ENCODE data around the gene EXD3.

Gene EXD3

GRCh38 chr9:137317718-137318511 lies 105.0 kb downstream of the EXD3 start:
- no peak for DNase-seq (ENCODE audit: low read depth)

DNA sequence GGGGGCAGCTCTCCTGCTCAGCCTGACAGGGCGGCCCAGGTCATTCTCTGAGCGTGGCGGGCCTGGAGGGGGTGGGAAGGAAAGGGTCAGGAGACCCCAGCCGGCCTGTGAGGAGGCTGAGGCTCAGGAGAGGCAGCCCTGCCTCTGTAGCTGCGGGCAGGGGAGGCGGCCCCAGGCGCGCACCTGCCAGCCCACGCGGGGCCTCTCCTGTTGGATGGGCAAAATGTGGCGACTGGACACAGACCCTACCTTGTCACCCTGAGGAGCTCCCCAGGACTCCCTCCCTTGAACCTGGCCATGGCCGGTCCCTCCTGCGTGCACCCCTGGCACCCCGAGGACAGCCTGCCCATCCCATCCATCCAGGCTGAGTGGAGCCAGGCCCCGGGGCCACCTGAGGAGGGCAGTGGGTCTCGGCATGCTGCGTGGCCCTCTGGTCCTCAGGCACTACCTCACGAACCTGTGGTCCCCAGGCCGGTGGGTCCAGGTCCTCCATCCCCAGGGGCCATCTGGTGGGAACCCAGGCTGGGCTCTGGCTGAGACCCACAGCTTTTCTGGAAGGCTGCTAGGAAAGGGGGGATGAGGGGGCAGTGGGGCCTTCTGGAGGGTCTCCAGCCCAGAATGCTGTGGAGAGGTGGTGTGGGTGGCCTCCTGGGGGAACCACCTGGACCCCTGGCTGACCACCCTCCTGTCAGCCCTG lies 105.8 kb downstream of the EXD3 start:
- no peak for DNase-seq (ENCODE audit: low read depth)

DNA sequence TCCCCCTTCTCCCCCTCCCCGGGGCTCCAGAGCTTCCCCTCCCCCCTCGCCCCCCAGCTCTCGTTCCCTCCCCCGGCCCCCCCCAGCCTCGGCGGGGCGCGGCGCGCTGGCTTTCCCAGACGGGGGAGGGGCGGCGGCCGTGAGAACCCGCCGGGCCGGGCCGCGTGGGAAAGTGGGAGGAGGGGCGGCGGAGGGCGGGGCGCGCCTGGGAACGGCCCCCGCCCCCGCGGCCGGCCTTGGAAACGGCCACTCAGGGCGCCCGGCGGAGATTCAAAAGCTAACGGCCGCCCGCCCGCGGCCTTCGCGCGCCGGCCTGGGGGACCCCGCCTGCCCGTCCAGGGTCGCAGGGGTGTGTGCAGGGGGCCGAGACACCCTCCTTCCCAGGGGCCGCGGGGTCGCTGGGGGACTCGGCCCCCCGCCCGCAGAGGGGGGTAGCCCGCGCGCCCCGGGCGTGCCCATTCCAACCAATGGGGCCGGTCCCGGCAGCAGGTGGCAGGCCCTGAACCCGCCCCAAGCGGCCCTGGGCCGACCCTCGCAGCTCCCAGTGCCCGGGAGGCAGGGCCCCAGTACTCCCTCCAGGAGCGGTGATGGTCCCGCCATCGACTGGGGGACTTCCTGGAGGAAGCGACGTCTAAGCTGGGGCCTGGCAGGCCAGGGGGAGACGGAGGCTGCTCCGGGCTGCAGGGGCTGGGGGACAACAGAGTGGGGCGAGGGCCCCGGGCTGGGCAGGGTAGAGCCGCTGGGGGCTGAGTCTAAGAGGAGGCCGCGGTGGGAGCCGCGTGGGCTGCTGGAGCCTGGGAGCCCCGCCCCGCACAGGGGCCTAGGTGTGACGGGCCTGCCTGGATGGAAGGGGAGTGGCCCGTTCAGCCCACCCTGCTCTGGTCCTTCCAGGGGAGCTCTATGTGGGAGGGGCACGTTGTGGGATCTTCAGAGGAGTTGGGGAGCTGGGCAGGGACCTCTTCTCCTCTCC lies 106.7 kb downstream of the EXD3 start:
- DNase-seq (ENCODE audit: low read depth) = no peak

DNA sequence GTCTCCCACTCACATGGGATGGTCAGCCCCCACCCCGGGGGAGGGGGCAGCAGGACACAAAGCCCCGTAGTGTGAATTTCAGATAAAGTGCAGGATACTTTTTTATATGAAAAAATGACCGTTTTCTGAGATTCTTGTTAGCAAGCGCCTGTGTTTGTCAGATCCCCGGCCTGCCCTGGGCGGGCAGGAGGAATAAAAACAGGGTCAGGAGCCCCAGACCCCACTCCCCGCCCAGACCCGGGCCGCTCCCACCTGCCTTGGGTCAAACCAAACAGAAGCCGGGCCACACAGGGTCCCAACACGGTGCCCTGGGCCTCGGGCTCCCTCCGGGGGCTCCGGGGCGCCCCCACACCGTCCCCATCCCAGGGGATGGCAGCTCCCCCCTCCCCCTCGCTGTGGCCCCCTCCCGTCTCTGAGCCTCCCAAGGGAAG lies 107.4 kb downstream of the EXD3 start:
- DNase-seq (ENCODE audit: low read depth) = no peak

GRCh38 chr9:137314561-137315560 lies 108.1 kb downstream of the EXD3 start:
- no peak for DNase-seq (ENCODE audit: low read depth)

- DNase-seq (ENCODE audit: low read depth) = no peak
Observed at GRCh38 chr9:137313956-137314560, 108.9 kb downstream of the EXD3 start.

DNA sequence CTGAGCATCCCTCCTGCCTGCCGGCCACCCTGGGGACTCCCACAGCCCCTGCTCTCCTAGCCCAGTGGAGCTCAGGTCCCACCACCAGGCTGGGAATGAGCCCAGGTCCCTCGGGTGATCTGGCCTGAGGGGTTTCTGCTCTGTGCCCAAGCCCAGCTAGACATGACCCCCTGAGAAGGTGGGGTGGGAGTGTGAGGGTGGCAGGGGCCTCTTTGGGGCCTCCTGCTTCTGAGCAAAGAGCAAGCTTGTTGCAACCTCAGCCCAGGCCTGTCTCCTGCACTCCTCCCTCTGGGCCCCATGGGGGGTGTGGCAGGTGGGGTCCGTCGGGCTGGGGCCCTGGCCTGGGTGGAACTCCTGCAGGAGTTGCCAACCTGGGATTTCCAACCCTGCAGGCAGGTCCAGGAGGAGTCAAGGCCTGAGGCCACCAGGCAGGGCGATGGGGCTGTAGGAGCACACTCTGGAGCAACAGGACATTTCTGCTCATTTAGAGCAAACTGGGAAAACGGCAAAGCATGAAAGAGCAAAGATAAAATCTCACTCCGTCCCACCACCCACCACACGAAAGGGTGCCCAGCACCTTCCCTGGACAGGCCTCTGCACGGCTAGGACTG lies 109.5 kb downstream of the EXD3 start:
- no peak for DNase-seq (ENCODE audit: low read depth)

DNA sequence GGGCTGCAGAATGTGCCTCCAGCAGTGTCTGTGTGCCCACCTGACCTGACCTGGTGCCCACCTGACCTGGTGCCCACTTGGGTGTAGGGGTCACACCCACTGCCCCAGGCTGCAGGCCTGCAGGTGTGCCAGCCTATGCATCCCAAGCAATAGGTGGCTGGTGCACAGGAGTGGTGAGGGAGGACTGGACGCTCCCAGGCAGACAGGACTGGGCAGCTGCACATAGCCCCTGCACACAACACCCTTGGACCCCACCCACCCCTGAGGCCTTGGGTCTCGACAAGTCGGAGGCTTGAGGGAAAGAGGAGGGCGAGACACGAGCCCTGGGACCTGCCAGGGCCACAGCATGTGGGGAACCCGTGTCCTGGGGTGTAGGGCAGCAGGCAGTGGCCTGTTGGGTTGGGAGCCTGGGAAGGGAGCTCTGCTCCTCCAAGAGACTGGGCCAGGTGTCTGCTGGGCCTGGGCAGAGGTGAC lies 110.1 kb downstream of the EXD3 start:
- DNase-seq (ENCODE audit: low read depth) = no peak

DNA sequence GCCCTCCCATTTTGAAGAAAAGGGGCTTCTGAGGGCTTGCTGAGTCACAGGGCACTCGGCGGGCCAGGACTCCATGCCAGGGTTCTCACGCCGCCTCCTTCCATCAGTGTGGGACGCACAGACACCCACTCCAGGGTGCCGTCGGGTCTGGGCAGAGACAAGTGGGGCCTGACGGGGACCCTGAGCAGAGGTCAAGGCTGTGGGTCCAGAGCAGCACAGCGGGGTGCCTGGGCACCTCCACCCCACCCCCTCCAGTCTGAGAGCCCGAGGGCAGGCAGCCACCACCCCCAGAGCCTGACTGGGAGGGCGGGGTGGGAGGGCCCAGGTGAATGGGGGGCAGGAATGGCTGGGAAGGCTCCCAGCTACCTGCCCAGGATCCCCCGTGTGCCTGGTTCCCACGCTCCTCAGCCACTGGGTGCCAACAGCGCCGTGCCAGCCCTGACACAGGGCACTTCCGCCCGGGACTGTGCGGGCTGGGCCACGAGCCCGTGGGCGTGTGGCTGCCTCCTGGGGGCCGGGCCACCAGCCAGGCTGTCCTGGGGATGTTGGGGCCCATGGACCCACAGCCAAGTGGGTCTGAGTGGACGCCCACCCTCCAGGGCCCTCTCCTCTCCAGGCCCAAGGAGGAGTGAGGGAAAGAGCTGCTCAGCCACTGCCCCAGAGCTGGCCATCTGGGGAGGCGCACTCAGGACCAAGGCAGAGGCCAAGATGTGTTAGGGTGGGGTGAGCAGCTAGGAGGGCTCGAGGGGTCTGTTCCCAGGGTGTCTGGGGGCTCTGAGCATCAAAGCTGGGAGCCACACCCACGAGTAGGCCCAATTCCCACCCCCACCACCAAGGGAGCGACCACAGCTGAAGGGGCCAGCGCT lies 110.7 kb downstream of the EXD3 start:
- no peak for DNase-seq (ENCODE audit: low read depth)

DNA sequence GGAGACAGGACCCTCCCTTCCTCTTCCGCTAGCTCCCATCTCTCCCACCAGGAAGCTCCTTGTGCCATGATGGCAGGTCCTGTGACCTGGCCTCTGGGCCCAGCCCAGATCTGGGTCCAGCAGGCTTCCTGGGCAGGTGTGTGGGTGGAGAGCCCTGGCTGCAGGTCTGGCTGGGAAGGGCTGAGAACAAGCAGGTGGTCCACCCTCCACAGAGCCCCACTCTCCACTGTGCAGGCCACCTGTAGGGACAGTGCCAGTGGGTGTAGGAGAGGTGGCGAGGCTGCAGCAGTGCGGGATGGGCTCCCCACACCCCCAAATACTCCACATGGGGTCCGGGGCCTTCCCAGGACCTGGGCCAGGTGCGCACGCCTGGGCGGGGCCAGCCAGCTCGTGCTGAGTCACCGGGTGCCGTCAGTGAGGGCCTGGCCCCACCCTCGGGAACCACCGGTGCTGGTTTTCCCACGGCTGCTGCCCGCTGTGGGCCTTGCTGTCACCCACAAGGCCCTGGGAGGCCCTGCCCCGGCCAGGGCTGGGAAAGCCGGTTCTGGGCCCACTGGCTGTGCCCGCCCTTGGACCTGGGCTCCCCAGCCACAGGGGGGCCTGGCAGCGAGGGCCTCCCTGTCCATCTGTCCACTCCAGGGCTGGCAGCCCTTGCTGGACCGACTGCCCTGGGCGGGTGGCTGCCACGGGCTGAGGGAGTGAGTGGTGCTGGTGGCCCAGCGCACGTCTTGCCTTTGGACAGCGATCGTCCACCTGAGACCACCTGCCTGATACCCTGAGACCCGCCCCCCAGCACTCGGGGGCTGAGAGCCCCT lies 111.6 kb downstream of the EXD3 start:
- no peak for DNase-seq (ENCODE audit: low read depth)

DNA sequence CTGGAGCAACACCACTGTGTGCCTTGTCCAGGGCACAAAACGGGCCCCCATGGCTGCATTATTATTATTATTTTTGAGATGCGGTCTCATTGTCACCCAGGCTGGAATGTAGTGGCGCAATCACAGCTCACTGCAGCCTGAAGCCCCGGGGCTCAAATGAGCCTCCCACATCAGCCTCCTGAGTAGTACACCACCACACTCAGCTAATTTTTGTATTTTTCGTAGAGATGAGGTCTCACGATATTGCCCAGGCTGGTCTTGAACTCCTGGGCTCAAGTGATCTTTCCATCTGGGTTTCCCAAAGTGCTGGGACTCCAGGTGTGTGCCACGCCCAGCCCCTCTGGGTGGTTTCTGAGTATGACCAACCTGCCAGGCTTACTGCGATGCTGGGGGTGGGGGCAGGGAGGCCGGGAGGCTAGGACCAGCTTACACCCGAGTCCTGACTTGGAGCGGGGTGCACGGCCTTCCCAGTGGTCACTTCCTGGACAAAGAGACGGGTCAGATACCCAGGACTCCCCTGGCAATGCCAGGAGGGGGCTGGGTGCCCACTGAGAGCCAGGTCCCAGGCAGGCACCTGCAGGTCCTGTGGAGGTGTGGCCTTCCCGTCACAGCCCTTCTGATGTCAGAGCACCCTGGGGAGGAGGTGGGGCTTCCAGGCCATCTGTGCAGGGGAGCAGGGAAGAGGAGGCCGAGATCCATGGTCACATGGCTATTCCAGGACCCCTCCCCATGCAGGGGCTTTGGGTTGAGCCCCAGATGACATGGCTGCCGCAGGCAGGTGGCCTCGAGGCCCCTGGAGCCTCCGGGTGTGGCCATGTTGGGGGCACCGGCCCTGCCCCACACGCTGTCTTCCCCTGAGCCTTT lies 112.5 kb downstream of the EXD3 start:
- DNase-seq (ENCODE audit: low read depth) = no peak

GRCh38 chr9:137309368-137310188 lies 113.4 kb downstream of the EXD3 start:
- DNase-seq (ENCODE audit: low read depth) = no peak

DNA sequence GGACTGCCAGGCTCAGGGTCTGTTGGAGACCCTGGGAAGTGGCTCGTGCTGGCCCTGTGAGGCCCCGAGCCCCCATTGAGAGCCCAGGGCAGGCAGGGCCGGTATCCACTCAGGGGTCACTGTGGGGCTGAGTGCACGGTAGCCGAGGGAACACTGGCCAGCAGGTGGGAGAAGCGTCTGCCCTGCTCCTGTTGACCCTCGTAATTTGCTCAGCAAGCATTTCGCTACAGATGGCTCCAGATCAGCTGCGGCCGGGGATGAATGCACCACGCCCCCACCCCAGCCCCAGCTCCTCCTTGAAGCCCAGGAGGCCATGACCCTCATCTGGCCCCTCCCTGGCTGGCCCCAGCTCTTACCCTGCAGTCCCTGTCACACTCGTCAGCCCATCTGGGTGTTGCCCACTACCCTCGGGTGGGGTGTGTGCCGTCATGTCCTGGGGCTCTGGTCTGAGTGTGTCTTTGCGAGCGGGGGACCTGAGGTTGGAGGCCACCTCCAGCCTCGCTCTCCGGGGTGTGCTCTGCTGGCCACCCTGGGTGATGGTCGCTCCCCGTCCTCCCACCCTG lies 114.8 kb downstream of the EXD3 start:
- no peak for DNase-seq (ENCODE audit: low read depth)

- DNase-seq (ENCODE audit: low read depth) = no peak
Observed at GRCh38 chr9:137307255-137308056, 115.5 kb downstream of the EXD3 start.

GRCh38 chr9:137306850-137307254 lies 116.1 kb downstream of the EXD3 start:
- DNase-seq (ENCODE audit: low read depth) = no peak
